Stimulated activated CD4-positive, alpha-beta T cell treated with anti-CD3 and anti-CD28 coated beads, TNF-alpha, amount 100 ng/mL, for 48 hours (primary cell): ENCODE data around the gene OPCML.

Experiments
- DNase-seq, 3 donors: peaks; one replicate each; pipeline ENCODE4 v3.0.0-alpha.2; 2020; ENCODE audit warnings: low read depth in 3 of 3

Gene OPCML

DNA sequence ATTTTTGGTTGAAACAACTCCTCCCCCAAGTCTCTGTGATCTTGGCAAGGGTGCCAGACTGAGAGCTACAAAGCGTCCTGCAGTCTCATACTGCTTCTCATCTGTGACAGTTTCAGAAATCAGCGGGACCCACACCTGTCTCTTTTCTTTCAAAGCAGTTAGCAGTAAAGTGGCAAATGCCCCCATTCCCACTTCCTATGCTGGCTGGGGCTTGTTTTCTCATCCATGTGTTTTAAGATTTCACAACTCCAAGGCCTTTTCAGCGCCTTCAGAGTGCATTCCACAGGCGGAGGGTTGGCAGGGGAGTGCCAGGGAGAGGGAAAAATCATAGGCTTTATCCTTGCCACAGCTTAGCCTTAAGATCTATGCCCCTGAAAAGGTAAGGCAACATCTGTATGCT lies 493.5 kb downstream of the OPCML start:
- no peak for DNase-seq

DNA sequence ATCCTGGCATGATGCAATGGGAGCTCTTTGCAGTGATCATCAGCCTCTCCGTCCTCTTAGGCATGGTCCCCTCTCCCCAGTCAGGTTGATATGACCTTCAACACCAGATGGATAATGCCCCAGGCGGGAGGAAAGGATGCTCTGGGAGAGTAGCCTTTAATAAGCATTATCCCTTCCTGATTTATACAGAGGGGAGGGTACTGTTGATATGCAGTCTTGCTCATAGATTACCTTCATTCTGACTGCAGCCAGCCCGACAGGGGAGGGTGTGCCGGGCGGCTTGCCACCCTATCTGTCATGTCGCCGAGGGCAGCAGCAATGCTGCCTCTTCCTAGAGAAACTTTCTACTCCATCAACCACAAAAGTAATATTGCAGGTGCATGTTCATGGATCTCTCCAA lies 497.4 kb downstream of the OPCML start:
- no peak for DNase-seq

DNA sequence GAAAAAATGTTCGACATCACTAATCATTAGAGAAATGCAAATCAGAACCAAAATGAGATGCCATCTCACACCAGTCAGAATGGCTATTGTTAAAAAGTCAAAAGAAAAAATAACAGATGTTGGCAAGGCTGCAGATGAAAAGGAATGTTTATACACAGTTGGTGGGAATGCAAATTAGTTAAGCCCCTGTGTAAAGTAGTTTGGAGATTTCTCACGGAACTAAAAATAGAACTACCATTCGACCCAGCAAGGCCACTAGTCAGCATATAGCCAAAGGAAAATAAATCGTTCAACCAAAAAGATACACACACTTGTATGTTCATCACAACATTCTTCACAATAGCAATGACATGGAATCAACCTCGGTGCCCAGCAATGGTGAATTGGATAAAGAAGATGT lies 503.2 kb downstream of the OPCML start:
- no peak for DNase-seq

DNA sequence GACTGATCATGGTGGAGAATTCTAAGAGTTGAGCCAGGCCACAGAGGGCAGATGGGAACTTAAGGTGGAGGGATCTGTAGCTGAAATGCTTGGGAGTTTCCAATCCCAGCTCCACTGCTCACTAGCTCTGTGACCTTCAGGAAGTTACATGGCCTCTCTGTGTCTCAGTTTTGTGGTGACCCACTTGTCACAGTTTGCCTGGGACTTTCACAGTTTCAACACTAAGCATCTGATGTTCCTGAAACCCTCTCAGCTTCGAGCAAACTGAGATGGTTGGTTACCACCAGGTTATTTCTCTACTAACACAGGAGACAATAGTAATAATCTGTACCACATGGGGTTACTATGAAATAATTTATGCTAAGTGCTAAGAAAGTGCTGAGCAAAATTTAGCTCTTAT lies 505.3 kb downstream of the OPCML start:
- DNase-seq = no peak

DNA sequence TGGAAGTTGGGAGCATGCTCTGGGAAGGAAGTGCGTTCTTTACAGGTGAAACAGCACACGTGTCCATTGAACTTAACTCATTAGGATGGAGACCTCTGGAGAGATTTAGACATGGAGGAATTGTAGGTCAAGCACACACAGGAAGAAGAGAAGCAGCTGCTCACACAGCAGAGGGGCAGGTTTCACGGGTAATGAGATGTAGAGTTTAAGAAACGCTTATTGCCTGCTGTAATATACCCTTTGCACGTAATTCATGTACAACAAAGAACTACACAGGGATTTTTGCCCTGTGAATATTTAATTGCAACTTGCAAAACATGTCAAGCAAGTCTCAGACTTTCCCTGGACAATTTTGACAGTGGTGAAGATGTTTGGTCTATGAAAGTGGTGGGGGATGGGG lies 508.0 kb downstream of the OPCML start:
- no peak for DNase-seq

DNA sequence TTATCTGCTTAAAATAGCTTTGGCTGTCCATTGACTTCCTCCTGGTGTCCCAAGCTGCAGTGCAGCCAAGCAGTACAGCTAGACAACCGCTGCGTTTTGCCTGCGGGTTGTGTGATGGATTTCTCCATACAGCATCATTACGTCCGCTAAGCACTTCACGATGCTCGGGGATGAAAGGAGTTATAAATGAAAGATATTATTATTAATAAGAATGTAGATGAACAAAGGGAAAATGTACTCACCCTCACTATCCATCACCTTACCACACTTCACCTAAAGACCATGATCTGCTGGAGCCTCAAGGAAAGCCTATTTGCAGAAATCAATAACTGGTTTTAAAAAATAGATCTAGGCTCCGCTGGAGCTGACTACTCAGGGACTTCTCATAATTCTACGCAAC lies 509.1 kb downstream of the OPCML start:
- DNase-seq = no peak

DNA sequence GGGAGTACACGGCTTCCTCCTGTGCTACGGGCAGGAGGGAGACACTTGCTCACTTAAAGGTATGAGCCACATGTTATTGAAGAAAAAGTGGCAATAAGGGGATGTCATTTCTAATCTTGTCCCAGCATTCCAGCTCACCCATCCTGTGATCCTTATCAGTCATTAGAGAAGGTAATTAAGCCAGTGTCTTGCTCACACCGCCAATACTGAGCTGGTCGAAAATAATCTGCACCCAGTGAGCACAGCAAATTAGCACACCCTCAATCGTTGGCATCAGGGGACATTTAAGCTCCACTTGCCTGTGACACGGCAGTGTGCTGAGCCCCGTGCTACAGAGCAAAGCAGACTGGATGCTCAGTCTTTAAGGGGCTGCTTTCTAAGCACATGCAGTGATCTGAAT lies 510.7 kb downstream of the OPCML start:
- DNase-seq = no peak

DNA sequence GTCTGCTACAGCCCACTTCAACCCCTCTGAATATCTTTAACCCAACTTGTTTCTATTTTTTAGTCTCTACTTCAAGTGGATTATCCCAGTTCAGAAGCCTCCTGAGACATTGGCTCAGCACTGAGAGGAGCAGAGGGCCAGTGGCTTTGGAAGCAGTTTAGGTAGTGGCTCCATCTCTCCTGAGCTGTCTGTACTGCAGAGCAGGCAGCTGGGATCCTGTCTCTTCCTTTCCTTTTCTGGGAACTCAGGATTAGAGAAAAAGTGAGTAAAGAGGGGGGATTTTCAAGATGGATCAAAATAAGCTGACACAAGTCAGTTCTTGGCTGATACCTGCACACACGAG lies 512.0 kb downstream of the OPCML start:
- DNase-seq = no peak

DNA sequence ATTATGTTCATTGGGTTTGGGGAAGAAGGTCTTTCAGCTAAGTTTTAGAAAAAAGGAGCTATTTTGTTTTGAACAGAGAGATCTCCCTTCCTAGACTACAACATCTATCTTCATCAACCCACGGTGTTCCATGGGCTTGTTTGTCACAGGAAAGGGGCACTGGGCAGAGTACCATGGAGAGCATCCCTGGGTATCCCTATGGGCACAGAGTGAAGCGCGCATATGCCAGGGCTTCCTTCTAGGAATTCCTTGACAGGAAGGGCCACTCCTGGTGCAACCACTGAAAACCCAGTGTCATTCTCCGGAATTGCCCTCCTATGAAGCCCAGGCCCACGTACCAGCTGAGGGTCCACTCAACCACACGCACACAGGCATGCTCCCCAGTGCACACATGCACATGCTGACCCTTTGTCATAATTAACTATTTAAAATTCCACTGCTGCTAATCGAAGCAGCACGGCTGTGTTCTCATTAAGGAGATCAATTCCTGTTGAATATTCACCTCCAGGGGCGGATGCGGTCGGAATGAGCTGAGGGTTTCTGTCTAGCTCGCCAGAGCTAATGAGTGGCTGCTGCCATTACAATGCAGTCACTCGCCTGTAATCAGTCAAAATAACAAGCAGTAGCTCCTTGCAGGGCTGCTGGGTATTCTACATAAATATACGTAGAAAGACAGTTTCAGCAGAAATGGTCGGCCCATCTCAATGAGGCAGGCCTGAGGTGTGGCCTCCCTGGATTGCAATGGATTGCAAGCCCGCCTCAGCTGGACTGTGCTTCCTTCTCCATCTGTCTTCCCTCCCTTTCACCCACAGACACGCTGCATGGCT lies 512.5 kb downstream of the OPCML start:
- DNase-seq = no peak

DNA sequence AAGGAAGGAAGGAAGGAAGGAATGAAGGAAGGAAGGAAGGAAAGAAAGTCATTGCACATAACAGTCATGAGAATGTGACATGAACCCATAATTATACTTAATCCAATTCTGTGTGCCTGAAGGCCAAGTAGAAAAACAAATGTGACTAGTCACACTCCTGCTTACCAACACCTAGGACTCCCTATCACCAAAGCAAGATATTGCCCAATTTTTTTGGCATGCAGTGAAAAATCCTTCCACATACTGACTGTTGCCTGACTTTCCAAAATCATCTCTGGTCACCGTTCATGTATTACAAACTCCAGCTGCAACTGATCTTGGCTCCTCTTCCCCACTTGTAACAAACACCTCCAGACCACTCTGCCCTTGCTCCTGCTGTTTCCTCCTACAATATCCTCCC lies 516.8 kb downstream of the OPCML start:
- DNase-seq = no peak

DNA sequence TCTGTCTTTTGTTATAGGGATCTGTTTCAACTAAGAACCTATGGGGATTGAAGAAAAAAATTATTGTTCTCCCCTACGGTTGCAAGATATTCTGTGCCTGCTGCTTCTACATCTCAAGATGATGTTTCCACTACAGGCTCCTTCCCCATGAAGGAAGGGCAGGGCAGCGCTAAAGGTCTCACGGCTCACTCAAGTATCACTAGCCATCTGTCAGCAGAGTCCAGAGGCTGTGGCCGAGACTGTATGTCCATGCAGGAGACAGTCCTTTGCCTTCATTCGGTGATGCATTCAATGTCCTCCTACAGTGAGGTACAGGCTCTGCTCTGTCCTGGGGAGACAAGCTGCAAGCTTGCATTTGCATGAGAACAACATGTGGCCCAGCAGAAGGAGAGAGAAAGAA lies 518.0 kb downstream of the OPCML start:
- no peak for DNase-seq

DNA sequence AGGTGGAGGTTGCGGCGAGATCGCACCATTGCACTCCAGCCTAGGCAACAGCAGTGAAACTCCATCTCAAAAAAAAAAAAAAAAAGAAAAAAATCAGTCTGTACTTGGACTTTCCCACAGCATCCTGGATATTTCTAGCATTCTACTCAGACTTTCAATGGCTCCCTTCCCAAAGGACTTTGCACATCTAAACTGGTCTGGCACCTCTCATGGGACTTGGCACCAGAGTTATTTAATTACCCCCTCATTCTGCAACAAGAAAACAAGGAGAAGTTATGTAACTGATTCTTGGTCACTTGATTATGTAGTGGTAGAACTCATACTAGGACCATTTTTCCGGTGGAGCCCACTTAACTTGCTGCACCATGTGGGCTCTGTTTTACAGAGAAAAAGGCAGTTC lies 519.5 kb downstream of the OPCML start:
- DNase-seq = no peak

DNA sequence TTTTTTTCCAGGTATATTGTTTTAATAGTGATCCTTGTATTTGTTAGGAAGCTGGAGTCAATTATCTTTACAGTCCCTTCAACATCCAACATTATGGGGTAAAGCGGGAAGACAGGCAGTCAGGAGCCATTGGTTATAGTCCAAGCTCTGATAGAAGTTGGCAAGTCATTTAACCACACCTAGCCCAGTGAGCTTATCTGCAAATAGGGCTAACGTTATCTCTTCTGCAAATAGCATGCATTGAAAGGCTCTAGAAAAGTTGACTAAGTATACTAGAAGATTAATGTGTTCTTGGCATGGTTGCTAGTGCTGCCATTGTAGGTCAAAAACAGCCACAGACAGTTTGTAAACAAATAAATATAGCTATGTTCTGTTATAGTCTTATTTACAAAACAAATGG lies 520.7 kb downstream of the OPCML start:
- no peak for DNase-seq

DNA sequence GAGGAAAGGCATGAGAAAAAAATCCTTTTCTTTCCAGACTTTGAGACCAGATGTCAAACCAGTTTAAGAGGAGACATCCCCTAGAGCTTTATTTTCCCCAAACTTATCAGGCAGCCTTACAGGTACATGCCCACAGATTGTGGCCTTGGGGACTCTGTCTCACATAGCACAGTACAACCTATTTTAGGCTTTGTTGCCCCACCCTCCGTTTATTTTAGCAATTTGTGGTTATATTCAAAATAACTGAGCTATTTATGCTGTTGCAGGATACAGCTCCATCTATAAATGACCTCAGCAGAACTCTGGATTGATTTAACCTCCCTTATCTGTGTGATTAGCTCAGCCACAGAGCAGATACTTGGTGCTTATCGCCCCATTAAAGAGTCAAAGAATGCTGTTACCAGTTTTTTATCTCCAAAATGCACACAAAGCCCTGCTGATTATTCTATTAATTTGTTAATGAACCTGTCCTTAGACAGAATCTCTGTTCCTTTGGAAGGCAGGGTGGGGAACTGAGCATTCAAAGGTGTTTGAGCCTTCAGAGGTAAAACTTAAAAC lies 525.2 kb downstream of the OPCML start:
- DNase-seq = no peak

DNA sequence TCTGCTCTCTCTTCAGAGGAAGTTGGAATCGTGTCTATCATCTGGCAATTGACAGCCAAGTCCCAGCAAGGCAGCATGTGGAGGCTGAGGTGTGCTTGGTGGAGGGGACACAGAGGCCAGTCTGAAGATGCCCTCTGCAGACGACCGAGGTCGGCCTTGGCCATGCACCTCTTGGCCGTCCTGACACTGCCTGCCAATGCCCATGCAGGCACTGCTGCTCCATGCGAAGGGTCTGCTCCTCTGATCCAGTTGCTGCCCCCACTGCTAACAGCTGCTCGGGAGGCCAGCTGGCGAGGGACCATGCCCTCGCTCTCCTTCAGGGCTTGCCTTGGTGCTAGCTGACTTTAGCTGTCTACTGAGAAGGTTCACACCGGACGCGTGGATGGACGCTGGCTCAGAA lies 527.9 kb downstream of the OPCML start:
- no peak for DNase-seq

DNA sequence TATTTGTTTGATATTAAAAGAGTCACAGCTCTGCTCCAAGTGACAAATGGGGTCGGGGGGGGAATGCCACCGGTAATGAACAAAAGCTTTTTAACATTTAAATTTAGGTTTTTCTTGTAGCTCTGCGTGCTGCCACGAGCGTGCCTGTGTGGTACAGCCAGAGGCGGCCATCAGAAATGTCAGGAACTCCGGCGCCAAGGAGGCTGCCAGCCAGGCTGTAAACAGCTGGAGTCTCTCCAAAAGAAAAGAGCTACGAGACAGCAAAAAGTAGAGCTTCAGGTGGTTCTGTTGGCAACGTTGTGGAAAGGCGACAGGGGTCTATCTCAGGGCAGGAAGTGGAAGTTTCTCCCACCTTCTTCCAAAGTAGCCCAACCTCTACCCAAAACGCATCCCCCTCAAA lies 532.8 kb downstream of the OPCML start:
- no peak for DNase-seq

DNA sequence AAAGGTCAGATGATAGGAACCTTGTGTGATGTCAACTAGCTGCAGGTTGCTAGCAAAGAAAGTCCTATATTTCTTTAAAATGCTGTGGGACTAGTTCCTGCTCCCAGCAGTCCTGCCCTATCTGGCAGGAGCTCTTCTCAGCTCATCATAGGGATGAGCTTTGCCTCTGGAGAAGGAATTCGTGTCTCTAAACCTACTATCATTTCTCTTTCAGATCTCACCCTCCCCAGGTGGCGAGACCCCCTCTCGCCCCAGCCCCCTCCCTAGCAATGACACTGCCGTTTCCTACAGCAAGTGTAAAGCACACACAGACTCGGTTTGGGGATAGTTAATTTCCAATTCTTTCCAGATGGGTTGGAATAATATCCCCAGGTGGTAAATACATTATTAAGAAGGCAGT lies 533.3 kb downstream of the OPCML start:
- DNase-seq = no peak

DNA sequence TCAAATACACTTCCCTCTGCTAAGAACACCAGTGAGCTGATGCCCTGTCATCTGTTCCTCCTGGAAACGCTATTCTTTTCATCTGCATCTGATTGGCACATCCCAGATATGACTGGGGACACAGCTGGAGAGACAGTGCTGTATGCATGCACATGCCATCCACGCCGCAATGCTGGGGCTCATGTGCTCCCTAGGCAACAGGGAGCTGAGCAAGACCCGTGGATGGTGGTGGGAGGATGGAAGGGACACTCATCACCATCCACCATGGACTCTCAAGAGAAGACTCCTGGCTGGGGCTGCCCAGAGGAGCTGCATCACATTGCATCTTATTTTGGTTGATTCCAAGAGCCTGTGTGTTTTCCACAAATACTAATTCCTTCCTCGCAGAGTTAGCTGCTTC lies 534.9 kb downstream of the OPCML start:
- no peak for DNase-seq

DNA sequence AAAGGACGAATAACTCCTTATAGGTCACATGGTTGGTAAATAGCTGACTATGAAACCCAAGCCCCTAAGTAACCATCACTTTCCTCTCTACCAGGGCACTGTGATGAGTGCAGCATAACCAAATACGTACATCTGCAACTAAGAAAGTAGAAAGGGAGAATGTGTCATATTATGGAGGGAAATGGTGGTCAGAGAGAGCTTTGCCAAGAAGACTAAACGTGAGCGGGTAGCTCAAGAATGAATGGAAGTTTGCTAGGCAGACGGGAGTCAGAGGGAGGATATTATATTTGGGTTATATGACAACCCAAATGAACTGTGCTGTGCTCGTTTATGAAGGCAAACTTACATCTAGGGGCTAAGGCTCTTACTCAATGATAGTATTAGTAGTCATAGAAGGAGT lies 537.3 kb downstream of the OPCML start:
- no peak for DNase-seq

DNA sequence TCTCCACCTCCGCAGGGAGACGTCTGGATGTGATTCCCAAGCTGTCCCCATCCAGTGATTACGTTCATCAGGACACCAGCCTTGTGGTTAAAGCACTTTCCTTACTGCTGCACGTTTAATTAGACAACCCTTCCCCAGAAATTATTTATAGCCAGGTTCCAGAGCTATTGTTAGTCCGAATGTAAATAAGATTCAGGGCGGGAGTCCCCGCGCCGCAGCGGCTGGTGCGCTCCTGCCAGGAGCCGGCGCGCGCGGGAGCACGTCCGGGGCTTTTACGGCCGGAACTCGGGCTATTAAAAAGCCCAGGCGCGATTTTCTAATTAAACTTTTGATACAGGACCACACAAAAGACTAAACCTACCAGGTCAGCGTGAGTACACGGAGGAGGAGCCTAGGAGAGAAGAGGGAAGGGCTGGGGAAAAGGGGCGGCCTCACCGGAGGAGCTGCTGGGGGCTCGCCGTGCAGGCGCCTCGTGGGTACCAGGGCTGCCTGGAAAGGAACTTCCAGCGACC lies 538.3 kb downstream of the OPCML start:
- DNase-seq = no peak

DNA sequence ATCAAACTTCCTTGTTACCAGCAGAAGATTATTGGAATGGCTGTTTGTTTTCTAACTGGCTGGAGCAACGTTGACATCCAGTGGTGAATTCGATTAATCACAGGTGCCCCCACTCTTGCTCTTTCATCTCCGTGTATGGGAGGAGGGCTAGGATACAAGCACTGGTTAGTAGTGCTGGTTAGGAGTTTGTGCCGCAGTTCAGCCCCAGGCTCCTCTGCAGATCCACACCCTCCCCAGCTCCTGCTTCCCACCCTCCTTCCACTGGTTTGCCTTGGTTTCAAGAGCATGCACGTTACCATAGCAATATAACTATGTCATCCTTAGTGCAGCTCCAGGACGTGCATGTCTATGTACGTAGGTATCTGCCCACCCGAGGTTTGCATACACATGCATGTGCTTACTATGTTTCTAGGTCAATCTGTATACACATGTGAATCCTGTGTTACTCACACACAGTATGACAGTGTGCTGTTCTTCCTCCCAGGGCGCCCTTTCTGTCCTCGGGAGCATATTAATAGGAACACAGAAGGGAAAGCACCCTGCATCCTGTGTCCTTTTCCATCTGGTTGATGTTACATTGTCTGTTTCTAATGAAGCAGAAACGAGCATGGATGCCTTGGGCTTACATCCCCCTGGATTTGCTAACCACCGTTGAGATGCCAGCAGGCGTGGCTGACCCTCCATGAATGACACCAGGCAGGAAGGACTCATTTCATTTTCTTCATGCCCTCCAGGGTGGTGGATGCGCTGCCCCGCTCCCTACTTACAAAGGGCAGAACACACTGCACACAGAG lies 539.3 kb downstream of the OPCML start:
- DNase-seq = no peak

DNA sequence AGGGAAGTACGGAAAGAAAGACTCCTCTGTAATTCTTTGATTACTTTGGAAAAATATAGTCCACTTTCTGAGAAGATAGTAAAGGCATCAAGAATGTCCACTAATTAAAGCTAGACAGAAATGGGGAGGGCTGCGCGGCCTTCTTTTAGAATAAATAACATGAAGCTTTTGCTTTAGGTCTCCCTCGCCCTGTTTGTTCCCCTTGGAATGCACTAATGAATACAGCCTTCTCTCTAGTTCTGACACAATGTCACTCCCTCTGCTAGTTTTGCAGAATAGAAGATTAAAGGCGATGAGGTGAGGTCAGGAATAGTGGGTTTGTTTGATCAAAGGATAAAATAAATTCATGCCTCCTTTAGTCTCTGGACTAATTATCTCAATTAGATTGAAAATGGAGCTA lies 543.9 kb downstream of the OPCML start:
- no peak for DNase-seq

DNA sequence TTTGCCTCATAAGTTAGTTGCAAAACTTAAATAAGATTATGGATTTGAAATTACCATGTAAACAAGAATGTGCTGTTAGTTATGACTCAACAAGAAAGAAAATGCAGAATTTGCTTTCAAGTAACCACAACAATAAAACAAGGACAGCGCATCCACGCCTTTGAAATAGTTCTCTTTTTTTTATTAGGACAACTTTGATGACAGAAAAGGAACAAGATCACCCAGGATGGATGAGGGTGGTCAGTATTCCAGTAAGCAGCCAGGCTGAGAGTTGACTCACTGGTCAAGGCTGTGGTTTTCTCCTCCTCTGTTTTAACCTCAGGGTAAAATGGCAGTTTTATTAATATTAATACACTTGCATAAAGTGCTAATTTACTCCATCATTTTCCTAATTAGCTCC lies 544.4 kb downstream of the OPCML start:
- DNase-seq = no peak
